ENCODE results near the gene GANC. TPM values are rescaled to one million over a fixed set of nuclear protein-coding genes. Genes with fewer than 3 reads are reported as not detected.

GANC gene
- total and polyA plus RNA-seq, 9 of the 15 experiments (the other 6 are each of a cell fraction or from before 2014, with no cell fraction given) = 10.9 to 19.0 (median 14.5) TPM

- intact Hi-C loops (cut with micrococcal nuclease) = no loop called here
- no peak for FAIRE-seq
- POLR2A ChIA-PET = interaction anchor here (1.2 kb wide), 1 partner anchor 11 kb away, joined by 3 read pairs; no protein-coding TSS in a partner anchor
- TF ChIP-seq, protein P1, sequence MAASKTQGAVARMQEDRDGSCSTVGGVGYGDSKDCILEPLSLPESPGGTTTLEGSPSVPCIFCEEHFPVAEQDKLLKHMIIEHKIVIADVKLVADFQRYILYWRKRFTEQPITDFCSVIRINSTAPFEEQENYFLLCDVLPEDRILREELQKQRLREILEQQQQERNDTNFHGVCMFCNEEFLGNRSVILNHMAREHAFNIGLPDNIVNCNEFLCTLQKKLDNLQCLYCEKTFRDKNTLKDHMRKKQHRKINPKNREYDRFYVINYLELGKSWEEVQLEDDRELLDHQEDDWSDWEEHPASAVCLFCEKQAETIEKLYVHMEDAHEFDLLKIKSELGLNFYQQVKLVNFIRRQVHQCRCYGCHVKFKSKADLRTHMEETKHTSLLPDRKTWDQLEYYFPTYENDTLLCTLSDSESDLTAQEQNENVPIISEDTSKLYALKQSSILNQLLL (CRISPR knock-in tag; IDR thresholded peaks at IDR 0.05; ENCODE audit: borderline replicate concordance) = no peak
- TF ChIP-seq SUPT5H (IDR thresholded peaks at IDR 0.05) (no peak), ZBTB34 (CRISPR knock-in tag; IDR thresholded peaks at IDR 0.05) (no peak), GTF3C2 (IDR thresholded peaks at IDR 0.05; ENCODE audit: borderline replicate concordance, extremely low read depth, insufficient read length) (no peak), ZBTB17 (CRISPR knock-in tag; IDR thresholded peaks at IDR 0.05) (no peak), ZNF146 (CRISPR knock-in tag; IDR thresholded peaks at IDR 0.05; ENCODE audit: unreplicated experiment) (no peak), RBM22 (IDR thresholded peaks at IDR 0.05; ENCODE audit: low read depth, low read length, poor library complexity, severe bottlenecking) (no peak), CTCFL (IDR thresholded peaks at IDR 0.05; ENCODE audit: borderline replicate concordance, insufficient read depth, low read depth, low read length, poor library complexity, severe bottlenecking) (no peak), ZNF436 (CRISPR knock-in tag; IDR thresholded peaks at IDR 0.05) (no peak), HIVEP1 (CRISPR knock-in tag; IDR thresholded peaks at IDR 0.05) (no peak), SRF (CRISPR knock-in tag; IDR thresholded peaks at IDR 0.05) (no peak), HNRNPL (IDR thresholded peaks at IDR 0.05; ENCODE audit: low read depth, low read length) (no peak), ZNF764 (CRISPR knock-in tag; IDR thresholded peaks at IDR 0.05; ENCODE audit: low read depth) (no peak)
Observed at GRCh38 chr15:42403389-42403788, 130.4 kb downstream of the GANC start.

More at GRCh38 chr15:42403389-42403788, 130.4 kb downstream of the GANC start:
- Histone ChIP-seq H4K20me1 (replicated peaks; ENCODE audit: control insufficient read depth, insufficient read depth, low read length) (no peaks in the 10 kb centered on the region), H3K27ac (ENCODE audit: extremely low read depth, low read depth, low read length) (no peak overlapping the region), H2AFZ (ENCODE audit: low read depth, low read length) (peak overlapping the region; percentile 59; the same call in 1 of the 2 replicates), H3K4me3 (no peak overlapping the region), H3K9me1 (ENCODE audit: control insufficient read depth, insufficient read depth, low read length) (no peaks in the 10 kb centered on the region), H3K27me3 (ENCODE audit: control insufficient read depth in 2 of 2, insufficient read depth in 2 of 2, low read length in 2 of 2) (peaks cover 2 to 6% of the 10 kb centered on the region in 2 experiments; a peak in 1 of 5 replicates), H3K9me3 (replicated peaks; ENCODE audit: control insufficient read depth, insufficient read depth, low read depth, low read length) (no peaks in the 10 kb centered on the region), H3K36me3 (ENCODE audit: control insufficient read depth, insufficient read depth, low read length) (no peaks in the 10 kb centered on the region), H3K9ac (ENCODE audit: insufficient read depth in 1 of 2, low read depth in 2 of 2, low read length in 2 of 2) (no peak overlapping the region), H3K79me2 (ENCODE audit: control insufficient read depth, insufficient read depth, low read length) (no peaks in the 10 kb centered on the region), H3K4me1 (replicated peaks in 1 of 2; ENCODE audit: control insufficient read depth in 2 of 2, insufficient read depth in 2 of 2, low read length in 2 of 2) (peaks cover 0 to 6% of the 10 kb centered on the region in 2 experiments; a peak in 2 of 5 replicates), H3K4me2 (ENCODE audit: insufficient read depth, low read length) (no peak overlapping the region)
- DNase-seq (ENCODE audit: extremely low read depth in 1 of 4, low spot score in 3 of 4) (no peak), ATAC-seq (no peak)
- CTCF ChIA-PET (ENCODE audit: low intra/inter-chr PET ratio) = no interaction called here
- in situ Hi-C loops (cut with MboI) = no loop called here
- WGBS (ENCODE audit: insufficient coverage, low coverage, missing lambda C conversion rate) = 33% methylated on average over 7 of the region's 7 CpGs
- no TSS peak for BruUV-seq (replicated peaks)
